Amygdala (tissue), 56 donors: Measurements from ENCODE around the gene ASTL.
A peak's percentile ranks its signal among the peaks of the same experiment; 100 is the strongest.

Experiments used
- DNase-seq, 56 donors: peaks; one replicate each; lab custom pipeline; 2025; lab: John Stamatoyannopoulos, UW

Gene ASTL

DNA sequence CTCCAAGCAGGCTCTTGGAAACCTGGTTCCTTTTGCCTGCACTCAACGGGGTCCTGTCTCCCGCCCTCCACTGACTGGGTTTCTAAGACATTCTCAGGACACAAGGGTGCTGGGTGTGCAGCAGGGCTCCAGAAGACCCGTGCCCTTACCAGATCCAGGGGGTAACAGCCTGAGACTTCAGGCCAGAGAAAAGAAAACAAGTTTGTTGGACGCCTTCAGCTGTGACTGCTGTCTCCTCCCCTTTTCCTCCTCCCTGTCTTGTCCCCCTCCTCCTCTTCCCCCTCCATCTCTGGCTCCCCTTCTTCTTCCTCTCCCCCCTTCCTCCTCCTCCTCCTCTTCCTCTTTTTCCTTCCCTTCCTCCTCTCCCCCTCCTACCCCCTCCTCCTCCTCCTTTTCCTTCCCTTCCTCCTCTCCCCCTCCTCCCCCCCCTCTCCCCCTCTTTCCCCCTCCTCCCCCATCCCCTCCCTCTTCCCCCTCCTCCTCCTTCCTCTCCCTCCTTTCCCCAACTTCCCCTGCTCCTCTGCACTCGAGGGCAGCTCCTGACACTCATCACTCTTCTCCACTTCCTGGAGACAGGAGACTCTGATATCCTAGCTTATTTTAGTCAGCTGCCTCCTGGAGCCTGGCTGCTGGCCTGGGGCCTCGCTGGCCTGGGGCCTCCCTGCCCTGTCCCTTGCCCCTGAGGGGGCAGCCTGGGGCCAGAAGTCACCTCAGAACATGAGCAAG, 34.4 kb downstream of the ASTL start:
- no peak for DNase-seq

DNA sequence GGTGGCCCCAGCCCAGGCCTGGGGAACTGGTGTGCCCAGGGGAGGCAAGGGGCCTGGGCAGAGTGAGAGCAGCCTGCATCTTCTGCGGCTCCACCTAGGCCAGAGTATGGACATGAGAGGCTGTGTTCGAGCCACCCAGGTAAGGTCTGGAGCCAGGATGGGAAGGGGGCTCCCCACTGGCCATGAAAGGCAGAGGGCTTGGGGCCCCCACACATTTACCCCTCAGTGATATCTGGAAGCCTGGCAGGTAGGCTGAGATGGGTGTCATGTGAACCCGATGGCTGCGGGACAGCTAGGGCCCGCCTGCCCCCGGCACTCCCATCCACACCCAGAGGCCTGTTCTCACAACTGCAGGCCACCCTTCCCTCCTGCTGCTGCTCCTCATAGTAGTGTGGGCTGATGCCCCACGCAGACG, 35.1 kb downstream of the ASTL start:
- no peak for DNase-seq

DNA sequence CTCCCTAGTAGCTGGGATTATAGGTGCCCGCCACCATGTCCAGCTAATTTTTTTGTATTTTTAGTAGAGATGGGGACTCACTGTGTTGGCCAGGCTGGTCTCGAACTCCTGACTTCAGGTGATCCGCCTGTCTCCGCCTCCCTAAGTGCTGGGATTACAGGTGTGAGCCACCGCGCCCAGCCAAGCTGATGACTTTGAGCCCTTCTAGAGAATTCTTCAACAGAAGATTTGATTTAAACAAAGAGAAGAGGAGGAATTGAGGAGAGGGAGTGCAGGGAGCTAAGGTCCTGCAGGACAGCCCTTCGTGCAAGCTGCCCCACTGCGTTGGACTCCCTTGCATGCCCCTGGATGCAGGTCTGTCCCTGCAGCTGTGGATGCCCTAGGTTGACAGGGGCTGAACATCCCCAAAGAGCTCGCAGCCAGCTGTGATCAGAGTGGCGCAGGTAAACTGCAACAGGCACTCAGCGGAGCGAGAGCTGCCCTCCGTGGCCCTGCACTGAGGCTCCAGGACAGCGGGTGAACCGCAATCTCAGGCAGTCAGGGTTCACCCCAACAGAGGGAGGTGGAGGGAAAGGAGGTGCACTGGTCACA, 35.6 kb downstream of the ASTL start:
- DNase-seq, result no peak

DNA sequence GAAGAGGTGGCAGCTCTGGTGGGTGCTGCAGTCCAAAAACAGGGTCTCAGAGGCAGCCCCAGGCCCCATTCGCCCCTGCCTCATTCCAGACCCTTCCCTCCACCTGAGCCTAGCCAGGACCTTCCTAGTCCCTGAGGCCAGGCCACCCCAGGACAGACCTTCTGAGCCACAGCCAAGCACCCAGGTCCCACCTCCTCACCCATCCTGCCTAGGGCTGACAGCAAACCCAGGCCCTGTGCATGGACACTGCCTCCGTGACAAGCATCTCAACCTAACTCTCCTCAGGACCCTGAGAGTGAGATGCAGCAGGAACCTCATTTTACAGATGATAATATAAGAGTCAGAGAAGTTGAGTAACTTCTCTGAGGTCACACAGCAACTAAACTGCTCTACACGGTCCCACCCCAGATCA, 37.4 kb downstream of the ASTL start:
- no peak for DNase-seq

DNA sequence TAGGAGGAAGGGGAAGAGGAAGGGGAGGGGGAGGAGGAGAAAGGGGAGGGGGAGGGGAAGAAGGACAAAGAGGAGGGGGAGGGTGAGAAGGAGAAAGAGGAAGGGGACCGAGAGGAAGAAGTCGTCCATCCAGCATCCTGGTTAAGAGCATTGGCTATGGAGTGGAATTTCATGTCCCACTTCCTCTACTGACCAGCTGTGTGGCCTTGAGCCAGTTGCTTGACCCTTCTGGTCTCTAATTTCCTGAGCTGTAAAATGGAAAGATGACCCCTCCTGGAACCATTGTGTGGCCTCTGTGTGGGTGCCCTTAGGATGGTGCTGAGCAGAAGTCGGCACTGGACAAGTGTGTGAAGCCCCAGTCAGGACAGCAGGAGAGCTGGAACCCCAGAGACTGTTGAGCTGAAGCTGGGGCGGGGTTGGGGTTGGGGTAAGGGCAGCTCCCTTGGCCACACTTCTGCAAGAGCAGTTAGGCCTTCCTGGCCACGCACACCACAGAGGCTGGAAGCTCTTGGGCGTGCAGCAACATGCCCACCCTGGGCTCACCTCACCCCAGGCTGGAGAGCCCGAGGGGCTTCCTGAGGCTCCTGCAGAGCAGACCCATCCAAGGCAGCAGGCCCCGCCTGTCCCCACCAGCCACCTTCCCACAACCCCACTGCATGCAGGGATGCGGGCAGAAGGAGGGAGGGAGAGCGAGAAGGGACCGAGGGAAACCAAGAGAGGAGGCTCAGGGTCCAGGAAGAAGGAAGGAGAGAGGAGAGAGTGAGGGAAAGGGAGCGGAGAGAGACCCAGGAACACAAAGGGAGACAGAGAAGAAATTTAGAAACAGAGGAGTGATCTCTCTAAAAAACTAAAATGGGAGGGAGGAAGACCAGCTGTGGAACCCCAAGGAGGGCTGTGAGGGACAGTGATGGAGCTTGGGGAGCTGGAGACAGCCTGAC, 38.2 kb downstream of the ASTL start:
- DNase-seq, result no peak

DNA sequence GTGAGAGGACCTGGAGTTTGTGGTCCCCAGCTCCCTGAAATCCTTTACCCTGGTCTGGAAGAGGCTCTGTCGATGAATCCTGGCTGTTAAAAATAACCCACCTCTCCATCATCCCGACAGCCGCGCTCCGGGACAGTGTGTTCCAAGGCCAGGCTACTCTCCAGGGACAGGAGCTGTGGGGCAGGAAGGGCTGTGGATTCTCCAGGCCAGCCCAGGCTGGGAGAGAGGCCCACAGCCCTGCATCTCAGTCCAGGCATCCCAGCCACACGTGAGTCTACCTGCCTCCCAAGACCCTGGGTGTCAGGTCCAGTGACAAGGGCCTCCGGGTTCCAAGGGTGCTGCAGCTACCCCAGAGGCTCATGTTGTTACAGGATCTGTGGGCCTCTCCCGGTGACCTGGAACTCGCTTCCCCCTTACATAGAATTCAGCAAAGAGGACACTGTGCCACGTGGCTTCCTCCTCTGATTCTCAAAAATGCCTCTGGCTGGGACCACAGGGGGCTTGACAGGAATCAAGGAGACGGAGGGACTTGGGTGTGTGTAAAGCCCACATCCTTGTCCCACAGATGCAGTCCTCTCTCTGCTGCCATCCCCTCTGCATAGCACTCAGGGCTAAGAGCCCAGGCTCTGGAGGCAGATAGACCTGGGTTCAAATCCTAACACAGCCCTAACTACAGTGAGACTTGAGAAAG, 39.3 kb downstream of the ASTL start:
- DNase-seq, result no peak

DNA sequence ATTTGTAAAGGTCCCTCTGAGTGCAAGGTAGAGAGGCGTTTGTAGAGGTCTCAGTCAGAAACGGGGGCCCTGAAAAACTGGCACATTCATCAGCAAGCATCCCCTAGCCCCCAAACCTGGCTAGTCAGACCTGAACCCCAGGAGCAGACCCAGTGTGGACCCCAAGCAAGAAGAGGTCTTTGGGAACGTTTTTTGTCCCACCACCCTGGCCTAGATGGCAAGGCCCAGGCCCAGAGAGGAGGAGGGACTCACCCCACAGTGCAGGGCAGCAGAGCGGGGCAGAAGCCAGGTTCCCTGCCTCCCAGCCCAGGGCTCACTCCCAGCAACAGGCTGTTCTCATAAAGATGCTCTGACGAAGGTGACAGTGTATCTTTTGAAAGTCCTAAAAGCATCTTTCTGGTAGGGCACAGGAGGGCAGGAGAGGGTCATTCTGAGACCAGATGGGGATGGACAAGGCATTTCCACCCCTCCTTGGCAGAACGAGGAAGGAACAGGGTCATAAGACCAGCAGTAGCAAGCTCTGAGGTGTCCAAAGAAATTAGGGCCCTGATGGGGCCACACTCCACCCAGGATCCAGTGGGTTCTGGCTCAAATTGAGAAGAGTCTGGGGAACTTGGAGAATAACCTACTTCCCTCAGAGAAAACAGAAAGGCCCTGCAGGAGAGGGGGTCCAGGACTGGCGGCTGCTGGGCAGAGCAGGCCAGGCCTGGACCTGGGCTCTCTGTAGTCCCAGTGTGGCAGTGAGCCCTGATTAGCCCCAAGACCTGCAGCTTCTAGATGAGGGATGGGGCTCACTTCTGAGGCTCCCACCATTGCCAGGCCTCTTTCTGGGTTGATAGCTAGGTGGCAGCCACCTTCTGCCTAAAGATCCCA, 40.1 kb downstream of the ASTL start:
- no peak for DNase-seq

DNA sequence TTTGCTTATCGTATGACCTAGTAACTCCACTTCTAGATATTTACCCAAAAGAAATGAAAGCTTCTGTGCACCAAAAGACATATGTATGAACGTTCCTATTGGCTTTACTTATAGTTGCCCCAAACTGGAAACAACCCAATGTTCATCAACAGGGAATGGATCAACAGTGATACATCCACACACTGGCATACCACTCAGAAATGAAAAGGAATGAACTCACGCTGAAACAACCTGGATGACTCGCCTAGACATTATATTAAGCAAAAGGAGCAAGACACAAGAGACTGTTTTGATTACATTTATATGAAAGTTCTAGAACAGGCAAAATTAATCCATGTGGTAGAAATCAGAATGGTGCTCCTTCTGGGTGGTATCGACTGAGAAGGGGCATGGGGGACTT, 40.9 kb downstream of the ASTL start:
- no peak for DNase-seq

DNA sequence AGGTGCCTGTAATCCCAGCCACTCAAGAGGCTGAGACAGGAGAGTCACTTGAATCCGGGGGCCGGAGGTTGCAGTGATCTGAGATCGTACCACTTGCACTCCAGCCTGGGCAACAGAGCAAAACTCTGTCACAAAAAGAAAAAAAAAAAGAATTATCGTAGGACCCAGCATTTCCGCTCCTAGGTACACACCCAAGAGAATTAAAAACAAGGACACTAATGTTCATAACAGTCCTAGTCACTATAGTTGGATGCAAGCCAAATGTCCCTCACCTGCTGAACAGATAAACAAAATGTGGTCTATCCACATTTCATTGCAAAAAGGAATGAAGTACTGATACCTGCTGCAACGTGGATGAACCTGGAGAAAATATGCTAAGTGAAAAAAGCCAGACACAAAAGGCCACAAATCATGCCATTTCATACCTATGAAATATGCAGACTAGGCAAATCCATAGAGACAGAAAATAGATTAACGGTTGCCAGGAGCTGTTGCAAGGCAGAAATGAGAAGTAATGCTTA, 43.1 kb downstream of the ASTL start:
- no peak for DNase-seq

DNA sequence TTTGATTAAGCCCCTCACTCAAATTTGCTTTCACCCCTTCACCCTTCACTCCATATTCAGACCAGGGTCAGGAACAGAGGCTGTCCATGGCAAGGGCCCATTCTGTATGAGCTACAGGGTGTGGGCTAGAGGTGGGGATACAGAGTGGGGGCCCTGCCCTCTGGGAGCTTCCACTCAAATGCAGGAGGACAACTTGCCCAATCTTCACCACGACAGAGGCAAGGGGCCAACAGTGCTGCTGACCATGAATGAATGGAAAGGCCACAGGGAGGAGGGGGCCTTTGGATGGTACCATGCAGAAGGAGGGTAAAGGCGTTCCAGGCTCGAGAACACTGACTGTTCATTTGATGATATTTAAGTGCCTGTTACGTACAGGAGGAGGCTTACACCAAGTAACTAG, 44.8 kb downstream of the ASTL start:
- DNase-seq, result no peak

DNA sequence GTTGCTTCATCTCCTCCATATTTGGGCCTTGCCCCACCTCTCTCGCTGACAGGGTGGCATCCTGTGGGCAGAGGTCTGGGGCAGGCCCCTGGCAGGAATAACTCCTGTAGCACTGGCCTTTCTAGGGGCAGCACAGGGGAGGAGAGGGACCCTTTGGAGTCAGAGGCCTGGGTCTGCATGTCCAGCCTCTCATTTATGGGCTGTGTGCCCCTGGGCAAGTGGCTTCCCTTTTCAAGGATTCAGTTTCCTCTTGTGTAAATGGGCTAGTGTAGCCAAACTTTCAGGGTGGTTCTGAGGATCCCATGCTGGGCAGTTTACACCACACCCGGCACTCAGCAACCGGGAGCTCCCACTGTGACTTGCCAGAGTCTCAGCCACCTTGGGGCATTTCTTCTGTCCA, 45.4 kb downstream of the ASTL start:
- DNase-seq, result no peak

DNA sequence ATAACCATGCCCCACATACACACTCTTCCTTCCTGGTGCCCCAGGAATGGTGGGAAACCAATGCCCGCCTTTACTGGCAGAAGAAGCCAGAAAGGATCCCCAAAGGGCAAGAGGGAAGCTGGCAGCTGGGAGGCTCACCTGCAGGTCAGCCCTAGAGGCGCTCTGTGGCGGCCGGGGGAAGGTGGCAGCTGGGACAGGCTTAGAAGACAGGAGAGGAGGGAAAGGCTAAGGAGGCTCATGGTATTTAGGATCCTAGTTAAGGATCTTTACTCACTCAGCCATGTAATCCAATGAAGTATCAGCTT, 45.8 kb downstream of the ASTL start:
- no peak for DNase-seq

DNA sequence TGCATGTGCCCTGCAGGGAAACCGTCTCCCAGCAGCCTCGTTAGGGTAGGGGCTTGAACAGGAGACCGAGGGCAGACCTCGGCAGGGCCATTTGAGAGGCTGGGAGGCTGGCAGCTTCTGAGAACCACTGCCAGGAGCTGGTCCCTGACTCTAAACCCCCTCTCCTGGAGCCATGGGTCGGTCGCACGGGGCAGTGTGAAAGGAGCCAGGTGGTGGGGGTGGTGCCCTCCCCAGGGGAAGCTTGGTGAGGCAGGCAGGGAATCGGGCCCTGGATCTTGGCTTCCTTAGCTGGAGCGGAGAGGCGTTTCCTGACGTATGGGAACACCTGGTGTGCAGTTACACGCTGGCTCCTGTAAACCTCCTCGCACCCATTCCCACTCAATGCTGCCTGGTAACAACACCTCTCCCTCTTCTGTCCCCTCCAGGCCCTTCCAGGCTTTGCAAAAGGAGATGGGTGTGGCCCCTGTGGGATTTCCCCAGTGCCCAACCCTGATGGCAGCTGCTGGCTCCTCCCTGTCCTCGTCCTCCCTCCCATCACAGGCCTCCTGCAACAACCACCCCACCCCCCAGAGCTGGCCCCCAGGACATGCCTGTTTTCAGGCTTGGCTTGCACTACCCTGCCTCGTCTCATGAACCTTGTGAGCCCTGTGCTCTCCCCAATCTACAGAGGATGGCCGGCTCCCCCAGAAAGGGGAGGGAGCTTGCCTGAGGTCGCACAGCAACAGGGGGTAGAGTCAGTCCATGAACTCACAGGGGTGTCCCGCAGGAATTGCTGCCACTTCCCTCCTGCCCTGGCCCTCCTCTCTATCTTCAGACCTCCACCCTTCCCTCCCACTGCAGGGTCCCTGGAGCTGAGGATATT, 46.4 kb downstream of the ASTL start:
- DNase-seq, result no peak

DNA sequence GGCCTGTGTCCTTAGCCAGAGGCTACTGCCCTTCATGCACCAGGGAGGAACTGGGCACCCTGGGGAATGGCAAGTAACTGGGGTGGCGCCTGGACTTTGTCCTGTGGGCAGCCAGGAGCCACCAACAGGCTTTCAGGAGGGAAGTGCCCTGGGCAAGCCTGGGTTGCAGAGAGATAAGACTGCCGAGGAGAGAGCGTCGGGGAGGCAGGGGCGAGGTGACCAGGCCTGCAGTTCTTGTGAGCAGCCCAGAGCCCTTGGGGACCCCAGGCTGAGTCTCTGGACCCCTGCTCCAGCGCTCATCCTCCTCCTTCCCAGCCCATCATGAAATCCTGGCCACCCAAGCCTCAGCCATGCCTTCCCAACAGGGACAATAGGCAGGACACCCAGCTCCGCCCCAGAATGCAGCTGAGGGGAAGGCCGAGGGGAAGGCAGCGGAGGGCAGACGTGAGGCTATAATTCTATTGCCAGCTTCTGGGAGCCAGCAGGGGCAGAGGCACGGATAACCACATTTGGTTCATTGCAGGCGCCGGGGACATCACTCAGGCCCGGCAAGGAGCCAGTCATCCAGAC, 47.1 kb downstream of the ASTL start:
- DNase-seq, result no peak

DNA sequence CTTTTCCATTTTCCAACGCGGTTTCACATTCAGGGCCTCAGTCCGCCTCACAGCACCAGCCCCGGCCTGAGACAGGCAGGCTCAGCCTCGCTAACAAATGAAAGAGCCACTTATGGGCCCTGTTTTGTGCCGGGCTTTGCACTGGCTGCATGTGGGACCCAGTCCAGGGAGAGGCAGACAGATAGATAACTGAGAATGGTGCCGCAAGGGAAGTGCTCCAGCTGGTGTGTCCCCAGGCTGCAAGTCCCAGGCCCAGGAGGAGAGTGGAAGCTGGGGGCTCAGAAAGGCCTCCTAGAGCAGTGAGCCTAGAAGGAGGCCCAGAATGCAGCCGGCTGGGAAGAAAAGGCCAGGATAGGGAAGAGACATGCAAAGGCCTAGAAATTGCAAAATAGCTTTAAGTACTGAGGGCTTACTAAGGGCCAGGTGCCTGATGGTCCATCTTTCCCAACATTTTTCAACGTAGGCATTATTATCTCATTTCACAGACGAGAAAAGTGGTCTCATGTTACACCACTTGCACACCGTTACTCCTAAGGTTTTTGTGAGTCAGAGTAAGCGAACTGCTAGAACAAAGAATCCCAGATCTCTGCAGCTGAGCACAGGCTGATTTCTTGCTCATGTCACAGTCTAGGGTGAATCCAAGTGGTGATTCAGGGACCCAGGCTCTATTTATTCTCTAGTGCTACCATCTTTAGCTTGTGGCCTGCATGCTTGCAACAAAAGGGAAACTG, 47.9 kb downstream of the ASTL start:
- peak in 11 of 56 donors; percentile 16 to 52 (median 32) for DNase-seq

DNA sequence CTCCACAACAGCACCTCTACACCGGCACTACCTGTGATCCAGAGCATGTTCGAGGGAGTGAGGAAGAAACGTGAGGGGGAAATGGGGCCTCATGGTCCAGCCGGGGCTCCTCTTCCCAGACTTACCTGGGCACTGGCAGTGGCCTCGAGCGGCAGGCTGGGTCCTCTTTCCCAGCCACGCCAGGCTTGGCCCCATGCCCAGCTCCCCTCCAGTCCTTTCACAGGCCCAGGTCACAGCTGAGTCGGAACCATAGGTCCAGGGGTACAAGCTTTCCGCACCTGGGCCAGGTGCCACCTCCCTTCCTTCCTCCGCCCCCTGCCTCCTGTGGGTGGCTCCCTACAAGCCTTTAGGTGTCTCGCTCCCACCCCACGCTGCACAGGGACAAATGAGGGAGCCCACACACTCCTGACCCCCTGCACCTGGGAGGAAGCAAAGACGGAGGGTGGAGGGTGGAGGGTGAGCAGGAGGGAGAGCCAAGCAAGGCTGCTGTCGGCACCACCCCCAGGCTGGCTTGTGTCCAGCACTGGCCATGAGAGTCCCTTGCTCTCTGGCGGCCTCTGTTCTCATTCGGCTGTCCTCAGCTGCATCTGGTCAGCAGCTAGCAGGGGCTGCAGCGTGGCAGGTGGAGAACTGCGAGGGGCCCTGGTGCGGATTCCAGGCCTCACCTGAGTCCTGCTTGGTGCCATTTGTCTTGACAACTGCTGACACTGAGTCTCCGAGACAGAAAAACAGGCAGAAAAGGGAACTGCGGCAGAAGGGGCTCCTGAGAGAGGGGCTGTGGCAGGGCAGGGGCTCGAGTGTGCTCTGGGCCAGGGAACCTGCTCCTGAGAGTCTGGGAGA, 48.7 kb downstream of the ASTL start:
- peak in 13 of 56 donors; percentile 11 to 50 (median 27) for DNase-seq
